Activated naive CD4-positive, alpha-beta T cell treated with anti-CD3 and anti-CD28 coated beads for 36 hours (primary cell): ENCODE measurements around the gene TP53I3. TPM values are rescaled to one million over a fixed set of nuclear protein-coding genes. Genes with fewer than 3 reads are reported as not detected.
"Not testable (repeated sequence)": the region's sequence is repeated elsewhere in the genome, so short reads cannot be mapped to it uniquely, and the experiment has no call there.

ENCODE experiments used
- CTCF ChIA-PET: fragments of 350-600 bp; sonication (Branson Sonifier 250); formaldehyde crosslinking; loops from one replicate; lab custom pipeline; 2021; ENCODE audit warnings: antibody characterized with exemption; lab: Charles Lee
- DNase-seq: peaks from one replicate; pipeline ENCODE4 v3.0.0-alpha.2; 2020
- H3K27ac Mint-ChIP-seq: one replicate; pipeline ENCODE4 v1.8.0; 2021; ENCODE audit warnings: mild to moderate bottlenecking, mixed read lengths
- H3K27me3 Mint-ChIP-seq: one replicate; pipeline ENCODE4 v1.8.0; 2021; ENCODE audit warnings: low read depth, mixed read lengths
- H3K36me3 Mint-ChIP-seq: one replicate; pipeline ENCODE4 v1.8.0; 2021; ENCODE audit warnings: low read depth, mixed read lengths
- H3K4me1 Mint-ChIP-seq: one replicate; pipeline ENCODE4 v1.8.0; 2021; ENCODE audit warnings: low read depth, mixed read lengths
- H3K4me3 Mint-ChIP-seq: one replicate; pipeline ENCODE4 v1.8.0; 2021; ENCODE audit warnings: mild to moderate bottlenecking, moderate library complexity, mixed read lengths
- H3K9me3 Mint-ChIP-seq: one replicate; pipeline ENCODE4 v1.8.0; 2021; ENCODE audit warnings: mixed read lengths
- intact Hi-C: fragments of 100-400 bp; cut with micrococcal nuclease; formaldehyde crosslinking; loops from one replicate; pipeline ENCODE4 v1.15.1; 2023
- total RNA-seq, 2 experiments: library from RNA; stranded (reverse); gene quantifications; one replicate each; pipeline ENCODE4 v1.2.3, GENCODE V29; 2021

TP53I3 gene
- total RNA-seq, 2 experiments from 2014 or later, result 0.60 to 0.81 TPM

- H3K4me3 Mint-ChIP-seq, DNase-seq, intact Hi-C loops, H3K27ac Mint-ChIP-seq, H3K27me3 Mint-ChIP-seq, H3K36me3 Mint-ChIP-seq, H3K9me3 Mint-ChIP-seq, H3K4me1 Mint-ChIP-seq: not testable (repeated sequence)
- CTCF ChIA-PET, result interaction anchor here (0.6 kb wide), 1 partner anchor 192 kb away, joined by 3 read pairs; no protein-coding TSS in a partner anchor
Measured at GRCh38 chr2:24093270-24093669, 8.6 kb upstream of the TP53I3 start.

DNA sequence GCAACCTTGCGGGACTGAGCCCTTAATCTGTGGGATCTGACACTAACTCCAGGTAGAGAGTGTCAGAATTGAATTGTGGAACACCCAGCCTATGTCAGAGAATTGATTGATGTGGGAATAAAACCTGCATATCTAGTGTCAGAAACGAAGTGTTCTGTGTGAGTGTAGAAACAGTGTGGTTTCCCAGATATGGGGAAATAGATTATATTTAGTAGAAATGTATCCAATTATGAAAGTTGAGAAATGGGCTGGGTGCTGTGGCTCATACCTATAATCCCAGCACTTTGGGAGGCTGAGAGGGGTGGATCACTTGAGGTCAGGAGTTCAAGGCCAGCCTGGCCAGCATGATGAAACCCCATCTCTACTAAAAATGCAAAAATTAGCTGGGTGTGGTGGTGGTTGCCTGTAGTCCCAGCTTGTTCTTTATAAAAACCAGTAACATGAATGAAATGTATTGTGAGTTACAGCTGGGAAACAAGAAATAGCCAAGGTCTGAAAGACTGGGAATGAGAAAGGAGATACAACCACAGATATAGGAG lies 4.3 kb upstream of the TP53I3 start:
- H3K27me3 Mint-ChIP-seq, result no peaks in the 10 kb centered on the region
- peaks cover 3% of the 10 kb centered on the region for H3K4me1 Mint-ChIP-seq
- no peak overlapping the region for H3K4me3 Mint-ChIP-seq
- intact Hi-C loops, result no loop called here
- no peak for DNase-seq
- H3K36me3 Mint-ChIP-seq, result no peaks in the 10 kb centered on the region
- no peaks in the 10 kb centered on the region for H3K9me3 Mint-ChIP-seq
- CTCF ChIA-PET, result interaction anchor here (0.8 to 1.7 kb wide), 2 partner anchors 94 to 162 kb away, joined by 3 to 4 read pairs; partner anchors contain the start of gene ATAD2B
- H3K27ac Mint-ChIP-seq, result peak overlapping the region; percentile 16

- CTCF ChIA-PET, result interaction anchor here (0.6 to 1.2 kb wide), 3 partner anchors 205 to 263 kb away, joined by 3 to 4 read pairs (median 4); no protein-coding TSS in a partner anchor
- intact Hi-C loops, result no loop called here
- no peak for DNase-seq
- Mint-ChIP-seq H3K36me3 (no peaks in the 10 kb centered on the region), H3K27me3 (no peaks in the 10 kb centered on the region), H3K4me3 (no peak overlapping the region), H3K27ac (no peak overlapping the region), H3K9me3 (no peaks in the 10 kb centered on the region), H3K4me1 (peaks cover 8% of the 10 kb centered on the region)
Measured at GRCh38 chr2:24087032-24087431, 2.4 kb upstream of the TP53I3 start.

DNA sequence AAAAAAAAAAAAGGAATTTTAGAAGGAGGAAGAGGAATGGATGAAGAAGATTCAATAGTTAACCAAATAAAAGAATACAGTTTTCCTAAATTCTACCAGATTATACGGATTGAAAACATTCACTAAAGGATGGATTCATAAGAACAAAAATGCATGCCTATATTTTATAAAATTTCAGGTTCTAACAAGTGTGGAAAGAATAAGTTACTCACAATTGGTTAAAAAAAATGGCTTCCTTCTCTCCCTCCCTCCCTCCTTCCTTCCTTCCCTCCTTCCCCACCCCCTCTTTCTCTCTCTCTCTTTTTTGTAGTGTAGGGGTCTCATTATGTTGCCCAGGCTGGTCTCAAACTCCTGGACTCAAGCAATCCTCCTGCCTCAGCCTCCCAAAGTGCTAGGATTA lies 1.6 kb upstream of the TP53I3 start:
- Mint-ChIP-seq H3K9me3 (no peaks in the 10 kb centered on the region), H3K4me3 (no peak overlapping the region), H3K4me1 (peaks cover 8% of the 10 kb centered on the region), H3K36me3 (no peaks in the 10 kb centered on the region), H3K27ac (no peak overlapping the region), H3K27me3 (no peaks in the 10 kb centered on the region)
- no peak for DNase-seq
- CTCF ChIA-PET, result no interaction called here
- intact Hi-C loops, result no loop called here

DNA sequence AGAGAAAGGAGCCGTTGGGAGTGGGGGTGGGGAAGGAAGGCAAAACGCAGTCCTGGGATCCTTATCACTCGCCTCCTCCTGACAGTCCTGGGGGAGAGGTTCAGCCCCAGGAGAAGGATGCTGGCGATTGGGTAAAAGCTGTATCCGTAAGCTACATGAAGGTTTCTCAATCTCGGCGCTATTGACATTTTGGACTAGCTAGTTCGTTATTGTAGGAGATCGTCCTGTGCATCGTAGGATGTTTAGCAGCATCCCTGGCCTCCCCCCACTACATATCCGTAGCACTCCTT lies 511 bp upstream of the TP53I3 start:
- intact Hi-C loops, result loop anchor here (2.0 kb wide), 1 partner anchor 38 kb away; the partner anchor contains the start of gene WDCP
- no peak for DNase-seq
- no peaks in the 10 kb centered on the region for H3K36me3 Mint-ChIP-seq

DNA sequence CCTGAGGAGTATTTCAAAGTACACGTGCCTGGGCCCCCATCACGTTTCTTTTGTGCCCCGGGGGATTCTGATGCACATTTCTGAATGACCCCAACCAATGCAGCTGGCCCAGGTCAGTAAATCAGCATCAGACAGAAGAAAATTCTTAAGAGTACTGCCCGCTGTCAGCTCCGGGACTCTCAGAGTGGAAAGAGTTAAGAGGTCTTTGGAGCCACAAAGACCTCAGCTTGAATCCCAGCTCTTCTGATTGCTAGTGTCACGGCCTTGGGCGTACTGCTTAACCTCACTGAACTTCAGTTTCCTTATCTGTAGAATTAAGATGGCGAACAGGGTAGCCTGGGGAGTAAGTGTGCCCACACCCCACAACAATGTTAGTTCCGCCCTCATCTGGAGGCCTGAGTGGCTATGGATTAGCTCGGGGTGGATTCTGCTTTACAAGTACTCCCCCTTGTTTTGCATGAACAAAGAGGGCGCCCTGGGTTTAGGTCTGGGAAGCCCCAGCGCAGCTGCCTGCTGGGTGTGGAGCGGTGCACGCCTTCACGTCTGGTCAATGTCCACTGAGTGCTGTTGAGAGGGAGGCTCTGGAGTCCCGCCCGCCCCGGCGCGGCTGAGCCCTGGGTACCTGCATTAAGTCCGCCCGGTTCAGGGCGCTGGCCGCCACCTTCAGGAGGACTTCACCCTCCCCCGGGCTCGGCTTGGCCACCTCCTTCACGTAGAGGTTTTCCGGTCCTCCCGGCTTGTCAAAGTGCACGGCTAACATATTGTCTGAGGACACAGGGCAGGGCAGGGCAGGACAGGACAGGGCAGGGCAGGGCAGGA lies 858 bp downstream of the TP53I3 start:
- Mint-ChIP-seq H3K27ac (peak overlapping the region; percentile 27), H3K9me3 (no peaks in the 10 kb centered on the region), H3K36me3 (no peaks in the 10 kb centered on the region), H3K4me1 (peaks cover 8% of the 10 kb centered on the region), H3K27me3 (no peaks in the 10 kb centered on the region), H3K4me3 (peak overlapping the region; percentile 85)
- CTCF ChIA-PET, result interaction anchor here (0.5 to 3.7 kb wide), 35 partner anchors 7 to 460 kb away, joined by 3 to 59 read pairs (median 4); partner anchors contain the start of genes ATAD2B, SF3B6 and WDCP
- intact Hi-C loops, result loop anchor here (1.0 to 2.0 kb wide), 8 partner anchors 7 to 299 kb away; partner anchors contain the start of genes ATAD2B, SF3B6 and WDCP
- peak; percentile 65 for DNase-seq

More for the DNA sequence above, 511 bp upstream of the TP53I3 start:
- no peak overlapping the region for H3K27ac Mint-ChIP-seq
- peak overlapping the region; percentile 85 for H3K4me3 Mint-ChIP-seq
- H3K4me1 Mint-ChIP-seq, result peaks cover 8% of the 10 kb centered on the region
- H3K27me3 Mint-ChIP-seq, result no peaks in the 10 kb centered on the region
- no peaks in the 10 kb centered on the region for H3K9me3 Mint-ChIP-seq
- CTCF ChIA-PET, result interaction anchor here (0.6 to 3.7 kb wide), 24 partner anchors 9 to 461 kb away, joined by 3 to 59 read pairs (median 4); partner anchors contain the start of genes ATAD2B, FKBP1B, SF3B6 and WDCP

- intact Hi-C loops, result no loop called here
- H3K27ac Mint-ChIP-seq, result no peak overlapping the region
Measured at GRCh38 chr2:24082787-24083566, 1.7 kb downstream of the TP53I3 start.

DNA sequence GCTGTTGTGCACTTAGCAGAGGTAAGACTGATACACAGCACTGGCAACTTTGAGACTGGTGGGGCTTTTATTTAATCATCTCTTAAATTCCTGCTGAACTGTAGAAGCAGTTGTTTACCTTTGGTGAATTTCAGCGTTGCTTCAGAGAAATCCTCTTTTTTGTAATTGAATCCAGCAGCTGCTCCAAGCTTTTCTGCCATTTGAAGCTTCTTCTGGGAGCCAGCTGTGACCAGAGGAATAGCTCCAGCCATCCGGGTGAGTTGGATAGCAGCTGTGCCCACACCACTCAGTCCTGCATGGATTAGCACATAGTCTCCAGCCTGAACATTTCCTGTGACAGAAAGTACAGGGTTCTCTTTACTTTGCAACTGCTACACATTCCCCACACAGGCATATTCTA lies 3.9 kb downstream of the TP53I3 start:
- no peaks in the 10 kb centered on the region for H3K36me3 Mint-ChIP-seq
- CTCF ChIA-PET, result interaction anchor here (0.9 kb wide), 1 partner anchor 154 kb away, joined by 4 read pairs; the partner anchor contains the start of gene ATAD2B
- intact Hi-C loops, result no loop called here
- H3K27ac Mint-ChIP-seq, result no peak overlapping the region
- H3K9me3 Mint-ChIP-seq, result no peaks in the 10 kb centered on the region
- H3K4me3 Mint-ChIP-seq, result no peak overlapping the region
- peaks cover 15% of the 10 kb centered on the region for H3K4me1 Mint-ChIP-seq
- no peak for DNase-seq
- H3K27me3 Mint-ChIP-seq, result no peaks in the 10 kb centered on the region

More at GRCh38 chr2:24082787-24083566, 1.7 kb downstream of the TP53I3 start:
- CTCF ChIA-PET, result interaction anchor here (0.6 to 3.7 kb wide), 12 partner anchors 9 to 303 kb away, joined by 3 to 59 read pairs (median 4); partner anchors contain the start of genes ATAD2B and WDCP
- peaks cover 8% of the 10 kb centered on the region for H3K4me1 Mint-ChIP-seq
- no peak for DNase-seq
- peak overlapping the region; percentile 85 for H3K4me3 Mint-ChIP-seq
- no peaks in the 10 kb centered on the region for H3K27me3 Mint-ChIP-seq
- no peaks in the 10 kb centered on the region for H3K9me3 Mint-ChIP-seq
- no peaks in the 10 kb centered on the region for H3K36me3 Mint-ChIP-seq

DNA sequence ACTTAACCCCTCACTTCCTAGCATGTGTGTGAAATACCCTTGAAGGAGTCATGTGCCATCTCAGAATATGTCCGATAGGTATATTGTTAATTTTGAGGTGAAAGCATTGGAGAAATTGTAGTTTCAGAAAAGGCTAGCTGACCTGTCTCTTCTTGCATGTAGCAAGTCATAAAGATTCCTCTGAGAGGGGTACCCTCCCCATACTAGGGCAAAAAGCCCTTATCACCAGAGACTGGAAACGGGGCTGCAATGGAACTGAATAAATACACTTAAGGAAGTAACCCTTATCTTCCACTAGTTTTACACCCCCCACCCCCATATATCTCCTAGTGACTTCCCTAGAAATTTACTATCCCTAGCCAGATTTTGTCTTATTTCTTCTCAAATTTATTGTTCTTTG lies 6.8 kb downstream of the TP53I3 start:
- Mint-ChIP-seq H3K4me3 (peak overlapping the region; percentile 97), H3K27ac (no peak overlapping the region), H3K27me3 (no peaks in the 10 kb centered on the region), H3K9me3 (no peaks in the 10 kb centered on the region), H3K36me3 (peaks cover 5% of the 10 kb centered on the region), H3K4me1 (peaks cover 28% of the 10 kb centered on the region)
- intact Hi-C loops, result loop anchor here (2.0 to 5.0 kb wide), 4 partner anchors 253 to 964 kb away; partner anchors contain the start of genes EFR3B and ITSN2
- no peak for DNase-seq
- CTCF ChIA-PET, result interaction anchor here (0.7 to 2.2 kb wide), 2 partner anchors 106 to 151 kb away, joined by 3 to 10 read pairs; partner anchors contain the start of gene ATAD2B

DNA sequence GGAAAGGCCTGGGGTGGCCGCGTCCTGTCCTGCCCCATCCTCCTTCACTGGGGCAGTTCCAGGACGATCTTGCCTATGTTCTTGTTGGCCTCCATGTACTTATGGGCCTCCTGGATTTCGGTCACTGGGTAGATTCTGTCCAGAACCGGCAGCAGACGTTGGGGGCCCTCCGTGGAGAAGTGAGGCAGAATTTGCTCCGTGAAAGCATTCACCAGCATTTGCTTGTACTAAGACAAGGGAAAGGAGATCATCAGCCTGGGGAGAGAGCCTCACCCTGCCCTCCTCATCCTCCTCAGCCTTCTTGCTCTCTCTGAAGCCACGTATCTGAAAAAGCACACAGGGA lies 7.1 kb downstream of the TP53I3 start:
- Mint-ChIP-seq H3K36me3 (peaks cover 5% of the 10 kb centered on the region), H3K27me3 (no peaks in the 10 kb centered on the region), H3K4me3 (peak overlapping the region; percentile 97), H3K4me1 (peaks cover 31% of the 10 kb centered on the region), H3K9me3 (no peaks in the 10 kb centered on the region), H3K27ac (no peak overlapping the region)
- DNase-seq, result no peak
- intact Hi-C loops, result loop anchor here (2.0 to 5.0 kb wide), 4 partner anchors 253 to 965 kb away; partner anchors contain the start of genes EFR3B and ITSN2
- CTCF ChIA-PET, result interaction anchor here (1.1 to 2.2 kb wide), 2 partner anchors 150 to 253 kb away, joined by 3 to 10 read pairs; partner anchors contain the start of gene ATAD2B

GRCh38 chr2:24076849-24077534 lies 7.6 kb downstream of the TP53I3 start:
- no peak for DNase-seq
- H3K4me3 Mint-ChIP-seq, result peak overlapping the region; percentile 97
- peaks cover 5% of the 10 kb centered on the region for H3K36me3 Mint-ChIP-seq
- intact Hi-C loops, result loop anchor here (1.0 to 5.0 kb wide), 13 partner anchors 7 to 965 kb away; partner anchors contain the start of genes ATAD2B, CENPO, EFR3B and FAM228B
- peaks cover 31% of the 10 kb centered on the region for H3K4me1 Mint-ChIP-seq
- CTCF ChIA-PET, result interaction anchor here (0.5 to 2.2 kb wide), 5 partner anchors 8 to 252 kb away, joined by 3 to 10 read pairs (median 4); partner anchors contain the start of genes ATAD2B and TP53I3
- no peaks in the 10 kb centered on the region for H3K27me3 Mint-ChIP-seq
- H3K27ac Mint-ChIP-seq, result no peak overlapping the region
- no peaks in the 10 kb centered on the region for H3K9me3 Mint-ChIP-seq
